Mononuclear cell (primary cell): ENCODE results near the gene APOBEC3F. TPM values are rescaled to one million over a fixed set of nuclear protein-coding genes. Genes with fewer than 3 reads are reported as not detected.
A peak's percentile ranks its signal among the peaks of the same experiment; 100 is the strongest.
"Not testable (repeated sequence)": the region's sequence is repeated elsewhere in the genome, so short reads cannot be mapped to it uniquely, and the experiment has no call there.

Experiments
- H3K27me3 ChIP-seq: 2 replicates; pipeline ENCODE4 v1.6.0; 2011; ENCODE audit warnings: low read length, control low read depth; ENCODE audit not compliant: insufficient read depth
- H3K4me1 ChIP-seq: 2 replicates; pipeline ENCODE4 v1.5.1; 2011; ENCODE audit warnings: mild to moderate bottlenecking, low read length, control low read depth; ENCODE audit not compliant: insufficient read depth
- H3K4me3 ChIP-seq: 2 replicates; pipeline ENCODE4 v1.5.1; 2011; ENCODE audit warnings: mild to moderate bottlenecking, low read length, moderate library complexity
- H3K9me3 ChIP-seq: 2 replicates; pipeline ENCODE4 v1.5.1; 2011; ENCODE audit warnings: low read depth, mild to moderate bottlenecking, control low read depth, low read length
- total RNA-seq: library from RNA; depleted of rRNA; stranded (reverse); fragments of >200 nt; gene quantifications from one replicate; pipeline ENCODE4 v1.2.3, GENCODE V29; 2012

The APOBEC3F gene
- total RNA-seq, 1 donor, result 0.94 TPM

- Histone ChIP-seq H3K27me3 (no peaks in the 10 kb centered on the region), H3K9me3 (no peaks in the 10 kb centered on the region), H3K4me1 (peaks cover 48% of the 10 kb centered on the region), H3K4me3 (no peak overlapping the region)
Observed at GRCh38 chr22:39017596-39018365, 22.9 kb upstream of the APOBEC3F start.

- H3K4me3 ChIP-seq, result peak overlapping the region; percentile 15
- H3K9me3 ChIP-seq, H3K27me3 ChIP-seq: not testable (repeated sequence)
- peaks cover 41% of the 10 kb centered on the region for H3K4me1 ChIP-seq
Observed at GRCh38 chr22:39020021-39020651, 20.5 kb upstream of the APOBEC3F start.

- H3K27me3 ChIP-seq, result no peaks in the 10 kb centered on the region
- H3K9me3 ChIP-seq, result no peaks in the 10 kb centered on the region
- H3K4me3 ChIP-seq, result peak overlapping the region; percentile 49
- peaks cover 34% of the 10 kb centered on the region for H3K4me1 ChIP-seq
Observed at GRCh38 chr22:39021552-39022250, 19.0 kb upstream of the APOBEC3F start.

- Histone ChIP-seq H3K9me3 (no peaks in the 10 kb centered on the region), H3K27me3 (no peaks in the 10 kb centered on the region), H3K4me3 (no peak overlapping the region), H3K4me1 (peaks cover 34% of the 10 kb centered on the region)
Observed at GRCh38 chr22:39024519-39025308, 15.9 kb upstream of the APOBEC3F start.

GRCh38 chr22:39026509-39027150, 14.0 kb upstream of the APOBEC3F start:
- Histone ChIP-seq H3K4me1 (peaks cover 20% of the 10 kb centered on the region), H3K9me3 (no peaks in the 10 kb centered on the region), H3K27me3 (no peaks in the 10 kb centered on the region), H3K4me3 (no peak overlapping the region)

GRCh38 chr22:39027717-39028116, 12.9 kb upstream of the APOBEC3F start:
- Histone ChIP-seq H3K9me3 (no peaks in the 10 kb centered on the region), H3K4me1 (peaks cover 10% of the 10 kb centered on the region), H3K27me3 (no peaks in the 10 kb centered on the region), H3K4me3 (no peak overlapping the region)

- Histone ChIP-seq H3K9me3 (no peaks in the 10 kb centered on the region), H3K4me1 (peaks cover 10% of the 10 kb centered on the region), H3K4me3 (no peak overlapping the region), H3K27me3 (no peaks in the 10 kb centered on the region)
Observed at GRCh38 chr22:39028281-39028680, 12.4 kb upstream of the APOBEC3F start.

GRCh38 chr22:39029227-39029626, 11.4 kb upstream of the APOBEC3F start:
- H3K4me3 ChIP-seq, result no peak overlapping the region
- H3K9me3 ChIP-seq, result no peaks in the 10 kb centered on the region
- peaks cover 2% of the 10 kb centered on the region for H3K4me1 ChIP-seq
- H3K27me3 ChIP-seq, result no peaks in the 10 kb centered on the region

GRCh38 chr22:39030705-39031104, 10.0 kb upstream of the APOBEC3F start:
- H3K27me3 ChIP-seq, result no peaks in the 10 kb centered on the region
- H3K4me3 ChIP-seq, result no peak overlapping the region
- no peaks in the 10 kb centered on the region for H3K9me3 ChIP-seq
- H3K4me1 ChIP-seq, result no peaks in the 10 kb centered on the region

GRCh38 chr22:39031434-39032295, 9.0 kb upstream of the APOBEC3F start:
- not testable (repeated sequence) for H3K27me3 ChIP-seq, H3K9me3 ChIP-seq

GRCh38 chr22:39037071-39037470, 3.6 kb upstream of the APOBEC3F start:
- H3K9me3 ChIP-seq, H3K27me3 ChIP-seq: not testable (repeated sequence)

More at GRCh38 chr22:39031434-39032295, 9.0 kb upstream of the APOBEC3F start:
- H3K4me1 ChIP-seq, H3K4me3 ChIP-seq: not testable (repeated sequence)

GRCh38 chr22:39039306-39040126, 1.1 kb upstream of the APOBEC3F start:
- H3K9me3 ChIP-seq, result no peaks in the 10 kb centered on the region
- H3K27me3 ChIP-seq, result no peaks in the 10 kb centered on the region
- H3K4me1 ChIP-seq, result peaks cover 22% of the 10 kb centered on the region
- no peak overlapping the region for H3K4me3 ChIP-seq

More at GRCh38 chr22:39037071-39037470, 3.6 kb upstream of the APOBEC3F start:
- not testable (repeated sequence) for H3K4me3 ChIP-seq
- peaks cover 15% of the 10 kb centered on the region for H3K4me1 ChIP-seq

- not testable (repeated sequence) for H3K27me3 ChIP-seq, H3K9me3 ChIP-seq
- peak overlapping the region; percentile 57 for H3K4me3 ChIP-seq
- H3K4me1 ChIP-seq, result peaks cover 22% of the 10 kb centered on the region
Observed at GRCh38 chr22:39040155-39040537, 518 bp upstream of the APOBEC3F start.
